Measurements from ENCODE around the gene TUBGCP2. TPM values are rescaled to one million over a fixed set of nuclear protein-coding genes. Genes with fewer than 3 reads are reported as not detected.

The TUBGCP2 gene
- total RNA-seq, 1 experiment from 2014 or later: 35.4 TPM

DNA sequence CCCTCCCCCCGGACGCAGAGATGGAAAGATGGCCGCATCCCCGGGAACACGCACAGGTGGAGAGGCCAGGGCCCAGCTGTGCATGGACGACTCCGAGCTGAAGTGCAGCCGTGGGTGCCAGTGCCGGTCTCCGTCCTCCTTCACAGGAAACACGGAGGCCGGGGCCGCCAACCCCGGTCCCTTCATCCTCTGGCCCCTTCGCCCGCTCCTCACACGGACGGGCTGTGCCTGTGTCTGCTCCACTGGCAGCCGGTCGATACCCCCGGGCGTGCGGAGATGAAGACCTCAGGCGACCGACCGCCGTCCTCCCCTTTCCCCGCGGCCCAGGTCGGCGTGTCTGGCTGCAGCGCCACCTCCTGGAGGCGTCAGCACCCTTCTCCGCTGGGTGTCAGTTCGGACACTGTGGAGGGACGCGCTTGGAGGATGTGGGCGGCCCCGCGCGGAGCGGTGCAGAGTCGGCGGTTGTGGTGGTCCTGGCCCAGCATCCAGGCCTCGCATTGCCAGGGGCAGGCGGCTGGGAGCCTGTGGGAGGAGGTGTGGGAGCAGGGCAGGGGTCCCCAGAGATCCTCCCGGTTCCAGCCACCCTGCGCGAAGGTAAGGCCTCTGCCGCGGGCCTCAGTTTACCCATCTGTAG, 9.9 kb upstream of the TUBGCP2 start:
- Histone ChIP-seq H3K27ac (ENCODE audit: low read depth, low read length) (0 out of 2 replicates have a peak overlapping the region, but pooled peaks have one; percentile 48), H3K4me2 (ENCODE audit: low read length) (peak overlapping the region; percentile 69), H3K79me2 (ENCODE audit: insufficient read depth, low read length) (no peaks in the 10 kb centered on the region), H3K9me3 (ENCODE audit: control insufficient read depth in 1 of 2, insufficient read depth in 1 of 2, low read depth in 1 of 2, low read length in 2 of 2) (no peaks in the 10 kb centered on the region), H3K4me1 (ENCODE audit: control insufficient read depth in 1 of 2, insufficient read depth in 2 of 2, low read length in 2 of 2) (no peaks in the 10 kb centered on the region; a peak in 1 of 4 replicates), H3K9me2 (ENCODE audit: insufficient read depth) (no peaks in the 10 kb centered on the region), H3K27me3 (ENCODE audit: insufficient read depth, low read length) (no peaks in the 10 kb centered on the region), H3K9ac (ENCODE audit: low read length) (peak overlapping the region; percentile 48; the same call in 1 of the 2 replicates), H3K36me3 (ENCODE audit: control insufficient read depth in 1 of 2, insufficient read depth in 2 of 2, low read length in 2 of 2) (no peaks in the 10 kb centered on the region), H3K4me3 (replicated peaks in 1 of 2; ENCODE audit: low read depth in 1 of 2, low read length in 2 of 2) (peak overlapping the region; percentile 44 to 50), H4K20me1 (ENCODE audit: insufficient read depth) (no peaks in the 10 kb centered on the region), H2AFZ (ENCODE audit: low read depth, low read length, poor library complexity, severe bottlenecking) (no peak overlapping the region)
- RAD21 ChIA-PET (ENCODE audit: low non-redundant PET in 1 of 2, low total read pairs in 2 of 2, uncharacterized antibody in 2 of 2, unreplicated experiment in 2 of 2): no interaction called here
- peak; percentile 61; the same call in 1 of the 2 replicates for TF ChIP-seq CBX3 (IDR thresholded peaks at IDR 0.05; ENCODE audit: low read depth)
- TF ChIP-seq JUND (IDR thresholded peaks at IDR 0.05): no peak
- no peak for TF ChIP-seq SP1 (IDR thresholded peaks at IDR 0.05; ENCODE audit: low read depth)
- TF ChIP-seq POLR2AphosphoS5 (IDR thresholded peaks at IDR 0.05; ENCODE audit: low read depth, low read length): peak; percentile 36; the same call in 1 of the 2 replicates
- TF ChIP-seq EZH2 (IDR thresholded peaks at IDR 0.05): no peak
- TF ChIP-seq, protein P1, sequence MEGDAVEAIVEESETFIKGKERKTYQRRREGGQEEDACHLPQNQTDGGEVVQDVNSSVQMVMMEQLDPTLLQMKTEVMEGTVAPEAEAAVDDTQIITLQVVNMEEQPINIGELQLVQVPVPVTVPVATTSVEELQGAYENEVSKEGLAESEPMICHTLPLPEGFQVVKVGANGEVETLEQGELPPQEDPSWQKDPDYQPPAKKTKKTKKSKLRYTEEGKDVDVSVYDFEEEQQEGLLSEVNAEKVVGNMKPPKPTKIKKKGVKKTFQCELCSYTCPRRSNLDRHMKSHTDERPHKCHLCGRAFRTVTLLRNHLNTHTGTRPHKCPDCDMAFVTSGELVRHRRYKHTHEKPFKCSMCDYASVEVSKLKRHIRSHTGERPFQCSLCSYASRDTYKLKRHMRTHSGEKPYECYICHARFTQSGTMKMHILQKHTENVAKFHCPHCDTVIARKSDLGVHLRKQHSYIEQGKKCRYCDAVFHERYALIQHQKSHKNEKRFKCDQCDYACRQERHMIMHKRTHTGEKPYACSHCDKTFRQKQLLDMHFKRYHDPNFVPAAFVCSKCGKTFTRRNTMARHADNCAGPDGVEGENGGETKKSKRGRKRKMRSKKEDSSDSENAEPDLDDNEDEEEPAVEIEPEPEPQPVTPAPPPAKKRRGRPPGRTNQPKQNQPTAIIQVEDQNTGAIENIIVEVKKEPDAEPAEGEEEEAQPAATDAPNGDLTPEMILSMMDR (IDR thresholded peaks at IDR 0.05 in 2 of 3, conservative IDR thresholded peaks at IDR 0.05 in 1 of 3; ENCODE audit: borderline replicate concordance in 1 of 3, insufficient read depth in 1 of 3, low read depth in 2 of 3, low read length in 2 of 3): peak; percentile 55 to 61 (median 61)
- TF ChIP-seq RAD21 (IDR thresholded peaks at IDR 0.05; ENCODE audit: low read depth): peak; percentile 59
- TF ChIP-seq ZNF274 (IDR thresholded peaks at IDR 0.05; ENCODE audit: low read depth, low read length): no peak
- TF ChIP-seq SRF (IDR thresholded peaks at IDR 0.05; ENCODE audit: low read depth): no peak
- TF ChIP-seq SIN3A (IDR thresholded peaks at IDR 0.05; ENCODE audit: low read depth): no peak
- peak; percentile 96 for ATAC-seq
- no TSS peak for BruUV-seq (replicated peaks)
- POLR2A ChIA-PET: no interaction called here
- intact Hi-C loops (cut with micrococcal nuclease): no loop called here
- CTCF ChIA-PET: interaction anchor here (0.8 kb wide), 1 partner anchor 11 kb away, joined by 6 read pairs; no protein-coding TSS in a partner anchor
- DNase-seq (ENCODE audit: low read depth, low spot score): no peak
